Hepatocyte (in vitro differentiated cells): ENCODE measurements around the gene THOP1.

ENCODE experiments used
- CTCF ChIP-seq: fragments of 200-600 bp; sonication (generic); IDR thresholded peaks from 2 replicates; pipeline ENCODE4 v1.5.1; 2016; ENCODE audit warnings: antibody characterized with exemption, mild to moderate bottlenecking; ENCODE audit not compliant: poor library complexity
- EZH2 ChIP-seq: fragments of 200-600 bp; sonication (generic); IDR thresholded peaks from 2 replicates; pipeline ENCODE4 v1.6.1; 2016; ENCODE audit warnings: antibody characterized with exemption, mild to moderate bottlenecking, borderline replicate concordance
- EZH2phosphoT487 ChIP-seq: fragments of 200-600 bp; sonication (generic); IDR thresholded peaks from one replicate; pipeline ENCODE4 v1.6.1; 2018; ENCODE audit warnings: antibody characterized with exemption, mild to moderate bottlenecking, low read depth, moderate library complexity; ENCODE audit not compliant: unreplicated experiment, severe bottlenecking

- no peak for TF ChIP-seq EZH2
- TF ChIP-seq CTCF: no peak
- no peak for TF ChIP-seq EZH2phosphoT487
Measured at GRCh38 chr19:2811735-2812413, 26.6 kb downstream of the THOP1 start.
